HG02885 (cell line): ENCODE measurements around the gene SOX18.

Experiments used
- ATAC-seq: cut with Tn5 transposase; IDR thresholded peaks from one replicate; pipeline ENCODE4 v1.9.1; 2021; ENCODE audit warnings: mild to moderate bottlenecking; ENCODE audit not compliant: unreplicated experiment, poor library complexity

Gene SOX18

GRCh38 chr20:64069209-64069613 lies 19.8 kb upstream of the SOX18 start:
- no peak for ATAC-seq

- ATAC-seq: no peak
Observed at GRCh38 chr20:64068386-64069208, 19.2 kb upstream of the SOX18 start.

GRCh38 chr20:64067733-64068307 lies 18.4 kb upstream of the SOX18 start:
- ATAC-seq: no peak

- no peak for ATAC-seq
Observed at GRCh38 chr20:64067005-64067632, 17.7 kb upstream of the SOX18 start.

- no peak for ATAC-seq
Observed at GRCh38 chr20:64065974-64066343, 16.5 kb upstream of the SOX18 start.

GRCh38 chr20:64065062-64065973 lies 15.9 kb upstream of the SOX18 start:
- no peak for ATAC-seq

- ATAC-seq: no peak
Observed at GRCh38 chr20:64064145-64064698, 14.8 kb upstream of the SOX18 start.

GRCh38 chr20:64063389-64064144 lies 14.1 kb upstream of the SOX18 start:
- ATAC-seq: no peak

GRCh38 chr20:64062596-64063388 lies 13.4 kb upstream of the SOX18 start, which contains the start of gene TCEA2:
TCEA2 (plus strand) TSS chr20:64063198; CDS start chr20:64063313, 115 bp downstream.
- peak; percentile 84 for ATAC-seq

GRCh38 chr20:64062276-64062595 lies 12.8 kb upstream of the SOX18 start:
- no peak for ATAC-seq

DNA sequence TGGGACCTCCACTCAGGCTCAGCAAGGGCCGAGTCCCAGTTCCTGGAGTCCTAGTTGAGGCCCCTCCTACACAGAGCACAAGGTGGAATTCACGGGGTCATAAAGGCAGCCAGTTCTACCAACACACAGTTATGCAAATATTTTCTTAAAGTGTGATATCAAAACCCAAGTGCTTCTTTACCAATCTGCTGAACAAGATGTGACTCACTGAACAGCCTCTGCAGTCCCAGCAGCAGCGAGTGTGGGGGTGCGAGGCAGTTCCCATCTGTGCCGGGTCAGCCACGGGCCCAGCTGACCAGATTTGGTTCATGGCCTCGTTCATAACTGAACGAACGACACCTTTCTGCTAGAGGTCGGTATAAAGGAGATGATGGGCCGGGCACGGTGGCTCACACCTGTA lies 9.1 kb upstream of the SOX18 start:
- no peak for ATAC-seq

DNA sequence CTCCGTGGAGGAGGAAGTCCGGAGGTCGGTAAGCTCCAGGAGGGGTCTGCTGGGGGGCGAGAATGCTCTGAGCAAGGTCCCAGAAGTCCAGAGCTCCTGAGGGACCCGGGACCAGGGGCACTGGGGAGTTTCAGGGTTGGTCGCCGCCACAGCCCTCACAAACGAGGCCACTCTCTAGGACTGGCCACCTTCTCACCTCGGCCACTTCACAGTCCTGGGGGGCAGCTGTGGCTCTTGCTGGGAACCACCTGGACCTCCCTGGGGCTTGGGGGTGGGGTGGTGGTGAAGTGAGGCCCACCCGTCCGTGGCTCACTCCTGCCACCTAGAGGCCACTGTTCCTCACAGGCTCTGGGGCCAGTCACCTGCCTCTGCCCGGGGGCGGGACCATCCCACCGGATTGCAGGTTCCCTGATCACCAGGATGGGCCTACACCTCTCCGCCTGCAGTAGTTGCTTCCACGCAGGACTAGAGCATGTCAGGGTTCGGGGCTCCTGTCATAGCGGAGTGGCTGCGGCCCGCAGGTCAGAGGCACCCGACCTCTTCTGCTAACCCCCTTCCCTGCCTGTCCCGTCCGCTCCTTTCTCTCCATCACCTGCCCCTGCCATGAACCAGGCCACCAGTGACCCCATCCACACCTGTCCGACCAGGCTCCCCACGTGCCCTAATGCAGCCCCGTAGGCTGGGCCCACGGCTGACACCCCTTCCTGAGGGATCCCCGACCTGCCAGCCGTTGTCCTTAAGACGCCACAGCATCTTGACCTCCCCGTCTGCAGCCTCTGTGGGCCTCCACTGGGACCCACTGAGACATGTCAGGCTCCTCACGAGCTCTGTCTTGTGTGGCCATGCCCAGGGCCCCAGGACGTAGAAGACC lies 8.4 kb upstream of the SOX18 start:
- ATAC-seq: no peak

DNA sequence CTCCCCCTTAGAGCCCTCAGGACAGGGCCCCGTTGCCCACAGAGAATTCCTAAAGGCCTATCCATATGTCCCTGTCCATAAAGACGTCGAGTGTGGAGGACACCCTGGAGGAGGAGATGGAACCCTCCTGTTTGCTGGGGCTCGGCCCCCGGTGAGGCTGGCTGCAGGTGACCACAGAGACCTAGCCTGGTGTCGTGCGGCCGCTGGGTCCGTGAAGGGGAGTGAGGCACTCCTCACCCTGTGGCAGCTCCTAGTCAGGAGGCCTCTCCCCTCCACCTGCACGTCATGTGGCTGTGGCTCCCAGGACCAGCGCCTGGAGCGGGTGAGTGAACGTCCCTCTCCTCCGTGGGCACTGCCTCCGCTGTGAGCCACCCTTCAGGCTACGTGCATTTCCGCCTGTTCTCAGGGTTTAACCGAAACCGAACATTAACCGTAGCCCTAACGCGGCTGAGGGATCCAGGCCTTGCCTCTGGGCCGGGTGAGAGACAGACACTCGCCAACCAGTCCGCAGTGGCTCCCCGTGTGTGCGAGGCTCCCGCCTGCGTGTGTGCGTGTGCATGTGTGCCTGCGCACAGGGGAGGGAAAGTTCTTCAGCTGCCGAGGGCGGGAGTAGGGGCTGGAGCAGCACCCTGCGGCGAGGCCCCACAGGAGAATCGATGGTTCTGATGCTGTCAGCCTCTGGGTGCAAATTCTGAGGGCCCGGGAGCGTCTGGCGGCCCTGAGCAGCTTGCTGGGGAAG lies 7.6 kb upstream of the SOX18 start:
- no peak for ATAC-seq

- no peak for ATAC-seq
Observed at GRCh38 chr20:64056639-64056888, 7.1 kb upstream of the SOX18 start.

DNA sequence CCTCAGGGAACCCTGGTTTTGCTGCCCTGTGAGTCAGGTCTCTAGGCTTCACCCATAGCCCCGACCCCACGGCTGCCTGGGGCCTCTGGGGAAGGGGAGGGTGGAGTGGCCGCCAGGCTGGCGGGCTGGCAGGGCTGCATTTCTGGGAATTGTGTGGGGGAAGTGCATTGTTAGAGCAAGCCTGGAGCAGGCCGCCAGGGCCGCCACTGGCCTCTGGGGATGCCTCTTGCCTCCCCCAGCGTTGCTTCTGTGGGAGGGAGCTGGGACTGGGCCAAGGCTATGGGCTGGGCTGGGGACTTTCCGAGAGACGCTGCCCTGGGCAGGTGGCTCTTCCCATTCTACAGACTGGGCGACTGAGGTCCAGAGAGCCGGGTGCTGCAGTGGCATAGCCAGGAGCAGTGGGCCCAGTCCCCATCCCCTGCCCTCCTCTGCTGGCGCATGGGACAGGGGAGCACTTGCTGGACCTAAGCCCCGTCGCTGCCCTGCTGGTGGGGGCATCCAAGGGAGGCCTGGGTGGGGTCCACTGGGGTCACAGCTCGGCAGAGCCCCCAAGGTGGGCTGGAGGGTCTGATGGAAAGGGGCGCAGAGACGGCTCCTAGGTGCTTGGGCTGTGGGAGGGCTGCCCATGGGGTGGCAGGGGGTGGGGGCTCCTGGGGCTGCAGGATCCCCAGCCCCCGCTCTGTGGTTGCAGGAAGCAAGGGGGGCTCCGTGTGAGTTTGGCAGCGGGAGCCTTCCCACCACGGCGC lies 6.6 kb upstream of the SOX18 start:
- no peak for ATAC-seq

GRCh38 chr20:64055396-64055892 lies 6.0 kb upstream of the SOX18 start:
- ATAC-seq: no peak
